Body of pancreas (tissue), 4 donors: ENCODE data around the gene OSBP2. TPM values are rescaled to one million over a fixed set of nuclear protein-coding genes. Genes with fewer than 3 reads are reported as not detected.

ENCODE experiments used
- ATAC-seq: fragments of 150-250 bp; one replicate; pipeline ENCODE4 v1.9.1; 2016
- DNase-seq, 4 donors: peaks; one replicate each; pipeline ENCODE4 v3.0.0-alpha.2; 2019
- H3K27ac ChIP-seq, 4 donors: fragments of 200-600 bp; sonication (generic); 1 replicate in 3 of 4; 2 replicates in 1 of 4; pipeline versions ENCODE4 v1.5.1 to v1.6.1; 2016 to 2019; ENCODE audit warnings: mild to moderate bottlenecking in 1 of 4, mixed read lengths in 1 of 4, moderate library complexity in 1 of 4
- H3K27me3 ChIP-seq, 2 donors: fragments of 200-600 bp; sonication (generic); one replicate each; pipeline ENCODE4 v1.6.0; 2016; ENCODE audit warnings: mild to moderate bottlenecking in 1 of 2
- H3K36me3 ChIP-seq, 2 donors: fragments of 200-600 bp; sonication (generic); replicated peaks in 1 of 2; 2 replicates each; pipeline ENCODE4 v1.5.1; 2016; ENCODE audit warnings: low read depth in 2 of 2; ENCODE audit not compliant: insufficient read depth in 1 of 2
- H3K4me1 ChIP-seq: fragments of 200-600 bp; sonication (generic); one replicate; pipeline ENCODE4 v1.6.0; 2016
- H3K4me3 ChIP-seq, 2 donors: fragments of 200-600 bp; sonication (generic); 1 replicate in 1 of 2; 2 replicates in 1 of 2; pipeline ENCODE4 v1.5.1; 2016 to 2019
- H3K9me3 ChIP-seq, 3 donors: fragments of 200-600 bp; sonication (generic); 1 replicate in 2 of 3; 2 replicates in 1 of 3; pipeline ENCODE4 v1.5.1; 2016
- CTCF ChIP-seq, 7 experiments: fragments of 450-650 bp in 4 of 7; fragments of 200-600 bp in 3 of 7; sonication (generic) in 3 of 7; IDR thresholded peaks; one replicate each; pipeline ENCODE4 v1.5.1; 2016 to 2019; ENCODE audit warnings: antibody characterized with exemption in 7 of 7
- POLR2A ChIP-seq, 3 donors: fragments of 450-650 bp; IDR thresholded peaks; one replicate each; pipeline ENCODE4 v1.6.1; 2016; ENCODE audit warnings: antibody characterized with exemption in 3 of 3, mild to moderate bottlenecking in 2 of 3
- WGBS, 2 donors: methylation state at CpG; one replicate each; pipeline ENCODE4 v1.1.5; 2017; 5-methylcytosine and 5-hydroxymethylcytosine counted together
- intact Hi-C: fragments of 100-400 bp; cut with DNase I; formaldehyde crosslinking; loops from one replicate; pipeline ENCODE4 v1.15.1; 2023
- total RNA-seq, 2 donors: library from RNA; depleted of rRNA; stranded (reverse); fragments of >200 nt; gene quantifications; one replicate each; pipeline ENCODE4 v1.1.0, GENCODE V29; 2016

Gene OSBP2
- total RNA-seq, 2 donors from 2014 or later: 2.3 to 3.0 TPM

GRCh38 chr22:30751529-30751928 is 56.9 kb downstream of the OSBP2 start:
- ATAC-seq: no peak
- no peak overlapping the region for H3K27ac ChIP-seq
- TF ChIP-seq POLR2A (IDR thresholded peaks at IDR 0.05) (no peak), CTCF (IDR thresholded peaks at IDR 0.05) (no peak)
- no peak for DNase-seq
- intact Hi-C loops: no loop called here
- no peaks in the 10 kb centered on the region for H3K4me1 ChIP-seq
- H3K27me3 ChIP-seq: no peaks in the 10 kb centered on the region
- no peak overlapping the region for H3K4me3 ChIP-seq
- H3K9me3 ChIP-seq: no peaks in the 10 kb centered on the region
- WGBS, 2 donors: 79 to 87% methylated on average over 9 to 10 of the region's 10 CpGs
- H3K36me3 ChIP-seq: no peaks in the 10 kb centered on the region

- no peaks in the 10 kb centered on the region for H3K27me3 ChIP-seq
- TF ChIP-seq CTCF (IDR thresholded peaks at IDR 0.05) (no peak), POLR2A (IDR thresholded peaks at IDR 0.05) (no peak)
- ATAC-seq: no peak
- no peaks in the 10 kb centered on the region for H3K4me1 ChIP-seq
- intact Hi-C loops: no loop called here
- H3K4me3 ChIP-seq: no peak overlapping the region
- H3K27ac ChIP-seq: no peak overlapping the region
- DNase-seq: no peak
- H3K9me3 ChIP-seq: no peaks in the 10 kb centered on the region
- no peaks in the 10 kb centered on the region for H3K36me3 ChIP-seq
- 41 to 50% methylated on average over 1 of the region's 1 CpG for WGBS, 2 donors
Observed at GRCh38 chr22:30752771-30753170, 58.1 kb downstream of the OSBP2 start.

DNA sequence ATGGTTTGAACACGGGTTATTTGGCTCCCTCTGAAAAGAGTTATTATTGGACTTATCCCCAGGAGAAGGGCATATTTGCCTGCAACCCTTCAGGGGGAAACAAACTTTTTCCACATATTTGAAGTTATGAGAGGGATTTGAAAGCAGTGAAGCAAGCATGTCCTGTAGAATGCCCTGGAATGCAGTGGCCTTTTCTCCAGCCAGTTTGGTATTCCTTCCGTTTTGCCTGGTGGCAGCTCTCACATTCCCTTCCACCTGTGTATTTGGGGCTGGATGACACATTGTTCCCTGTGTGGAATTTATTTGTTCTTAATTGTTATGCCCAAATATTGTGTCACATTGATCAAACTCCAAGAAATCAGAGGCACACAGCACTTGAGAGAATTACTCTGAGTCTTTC is 59.0 kb downstream of the OSBP2 start:
- no peaks in the 10 kb centered on the region for H3K9me3 ChIP-seq
- TF ChIP-seq CTCF (IDR thresholded peaks at IDR 0.05) (no peak), POLR2A (IDR thresholded peaks at IDR 0.05) (no peak)
- intact Hi-C loops: no loop called here
- H3K27me3 ChIP-seq: no peaks in the 10 kb centered on the region
- H3K27ac ChIP-seq: no peak overlapping the region
- WGBS, 2 donors: 44 to 52% methylated on average over 2 of the region's 2 CpGs
- H3K4me3 ChIP-seq: no peak overlapping the region
- no peaks in the 10 kb centered on the region for H3K4me1 ChIP-seq
- no peaks in the 10 kb centered on the region for H3K36me3 ChIP-seq
- no peak for DNase-seq
- no peak for ATAC-seq

GRCh38 chr22:30754521-30754920 is 59.8 kb downstream of the OSBP2 start:
- 88% methylated on average over 4 of the region's 4 CpGs; no CpG with 5 or more reads in 1 of the 2 donors for WGBS, 2 donors
- intact Hi-C loops: no loop called here
- H3K36me3 ChIP-seq: no peaks in the 10 kb centered on the region
- no peaks in the 10 kb centered on the region for H3K9me3 ChIP-seq
- DNase-seq: no peak
- ATAC-seq: no peak
- no peaks in the 10 kb centered on the region for H3K4me1 ChIP-seq
- TF ChIP-seq CTCF (IDR thresholded peaks at IDR 0.05) (no peak), POLR2A (IDR thresholded peaks at IDR 0.05) (no peak)
- H3K27me3 ChIP-seq: no peaks in the 10 kb centered on the region
- no peak overlapping the region for H3K4me3 ChIP-seq
- H3K27ac ChIP-seq: no peak overlapping the region

DNA sequence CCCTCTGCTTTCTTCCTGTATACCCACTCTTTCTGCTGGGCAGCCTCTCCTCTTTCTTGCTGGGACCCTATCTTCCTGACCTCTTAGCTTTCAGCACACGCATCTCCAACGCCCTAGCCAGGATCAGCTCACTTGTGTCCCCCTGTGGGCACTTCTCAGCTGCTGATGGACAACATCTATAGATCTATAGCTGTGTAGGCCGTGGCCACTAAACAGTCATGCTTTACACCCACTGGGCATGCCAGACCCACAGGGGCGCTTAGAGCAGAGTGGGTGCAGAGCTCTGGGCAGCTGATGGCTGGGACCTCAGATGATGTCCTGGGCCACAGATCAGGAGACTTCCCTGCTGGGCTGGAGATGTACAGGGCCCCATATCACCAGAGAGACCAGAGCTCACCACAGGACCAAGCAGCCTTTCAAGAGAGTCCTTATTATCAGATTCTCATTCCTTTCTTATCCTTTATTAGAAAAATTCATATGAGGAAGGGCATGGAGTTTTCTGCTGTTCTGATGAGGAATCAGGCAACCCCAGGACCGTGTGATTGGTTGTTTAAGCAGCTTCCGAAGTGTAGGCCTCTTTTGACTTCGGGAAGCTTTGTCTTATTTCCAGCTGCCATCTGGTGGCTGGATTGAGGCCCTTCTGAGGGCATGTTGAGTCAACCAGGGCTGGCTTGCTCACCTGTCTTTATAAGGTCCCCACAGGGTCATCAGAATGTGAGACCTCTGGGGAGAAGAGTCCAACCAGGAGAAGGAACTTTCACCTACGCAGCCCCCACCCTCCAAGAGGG is 60.5 kb downstream of the OSBP2 start:
- 52 to 59% methylated on average over 6 to 8 of the region's 8 CpGs for WGBS, 2 donors
- Histone ChIP-seq H3K27me3 (no peaks in the 10 kb centered on the region), H3K4me1 (no peaks in the 10 kb centered on the region), H3K9me3 (no peaks in the 10 kb centered on the region), H3K36me3 (no peaks in the 10 kb centered on the region), H3K4me3 (no peak overlapping the region), H3K27ac (no peak overlapping the region)
- no peak for TF ChIP-seq POLR2A (IDR thresholded peaks at IDR 0.05)
- TF ChIP-seq CTCF (IDR thresholded peaks at IDR 0.05): peak in 6 of 7 experiments; percentile 25 to 63 (median 56)
- ATAC-seq (peak; percentile 60), DNase-seq (peak; percentile 51 to 61 (median 58))
- intact Hi-C loops: loop anchor here (5.0 kb wide), 1 partner anchor 123 kb away; no protein-coding TSS in a partner anchor
